Gastrocnemius medialis (tissue), 4 donors: ENCODE data around the gene PPP2R3B. TPM values are rescaled to one million over a fixed set of nuclear protein-coding genes. Genes with fewer than 3 reads are reported as not detected.
"Not testable (repeated sequence)": the region's sequence is repeated elsewhere in the genome, so short reads cannot be mapped to it uniquely, and the experiment has no call there.

ENCODE experiments used
- ATAC-seq, 2 donors: fragments of 150-250 bp; one replicate each; pipeline ENCODE4 v1.9.1; 2016
- DNase-seq, 2 donors: peaks; one replicate each; pipeline ENCODE4 v3.0.0-alpha.2; 2019
- H3K27ac ChIP-seq, 4 donors: fragments of 200-600 bp; sonication (generic); 1 replicate in 1 of 4; 2 replicates in 3 of 4; pipeline ENCODE4 v1.5.1; 2016 to 2018; ENCODE audit warnings: mild to moderate bottlenecking in 2 of 4, moderate library complexity in 1 of 4
- H3K27me3 ChIP-seq, 3 donors: fragments of 200-600 bp; sonication (generic) in 2 of 3; 1 replicate in 1 of 3; 2 replicates in 2 of 3; pipeline versions ENCODE4 v1.5.1 to v1.6.0; 2016 to 2019; ENCODE audit warnings: mild to moderate bottlenecking in 1 of 3, moderate library complexity in 1 of 3
- H3K36me3 ChIP-seq, 2 donors: fragments of 200-600 bp; sonication (generic) in 1 of 2; one replicate each; pipeline ENCODE4 v1.5.1; 2017 to 2018
- H3K4me1 ChIP-seq, 2 donors: fragments of 200-600 bp; sonication (generic) in 1 of 2; one replicate each; pipeline ENCODE4 v1.5.1; 2016 to 2017; ENCODE audit warnings: mild to moderate bottlenecking in 2 of 2
- H3K4me3 ChIP-seq, 4 donors: fragments of 200-600 bp; sonication (generic) in 3 of 4; 1 replicate in 1 of 4; 2 replicates in 3 of 4; pipeline ENCODE4 v1.5.1; 2016 to 2019; ENCODE audit warnings: mild to moderate bottlenecking in 2 of 4
- H3K9me3 ChIP-seq, 3 donors: fragments of 200-600 bp; sonication (generic) in 2 of 3; 1 replicate in 1 of 3; 2 replicates in 2 of 3; pipeline ENCODE4 v1.5.1; 2016 to 2019
- CTCF ChIP-seq, 5 experiments: fragments of 450-650 bp in 3 of 5; fragments of 200-600 bp in 2 of 5; sonication (generic) in 2 of 5; IDR thresholded peaks in 4 of 5; conservative IDR thresholded peaks in 1 of 5; 1 replicate in 4 of 5; 2 replicates in 1 of 5; pipeline ENCODE4 v1.5.1; 2016 to 2019; ENCODE audit warnings: antibody characterized with exemption in 5 of 5, mild to moderate bottlenecking in 3 of 5, moderate library complexity in 3 of 5
- POLR2A ChIP-seq, 2 donors: fragments of 450-650 bp; IDR thresholded peaks; one replicate each; pipeline ENCODE4 v1.6.1; 2017; ENCODE audit warnings: antibody characterized with exemption in 2 of 2, mild to moderate bottlenecking in 2 of 2, moderate library complexity in 2 of 2
- in situ Hi-C, 4 donors: fragments of 200-750 bp; cut with MboI; loops; one replicate each; pipeline versions ENCODE4 v1.15.0 to v1.8.0; 2017; ENCODE audit warnings: low sequenced_read_pairs in 4 of 4
- intact Hi-C: fragments of 100-400 bp; cut with DNase I; formaldehyde crosslinking; loops from one replicate; pipeline ENCODE4 v1.15.1; 2023; ENCODE audit warnings: low total_unique reads
- total RNA-seq, 4 donors: library from RNA; depleted of rRNA; stranded (reverse); fragments of >200 nt; gene quantifications; one replicate each; pipeline versions ENCODE4 v1.1.0 to v1.2.3, GENCODE V29; 2016

Gene PPP2R3B
- total RNA-seq, 4 donors from 2014 or later: 53.8 to 103 (median 69.4) TPM

GRCh38 chrX:307261-308111 lies 79.2 kb downstream of the PPP2R3B start:
- in situ Hi-C loops: no loop called here

GRCh38 chrX:306614-307251 lies 80.0 kb downstream of the PPP2R3B start:
- DNase-seq, H3K4me3 ChIP-seq, H3K9me3 ChIP-seq, H3K4me1 ChIP-seq, H3K27ac ChIP-seq, intact Hi-C loops, H3K27me3 ChIP-seq, ATAC-seq, in situ Hi-C loops: not testable (repeated sequence)
- H3K36me3 ChIP-seq: peaks cover 0 to 65% of the 10 kb centered on the region in 2 donors

More at GRCh38 chrX:307261-308111, 79.2 kb downstream of the PPP2R3B start:
- H3K4me3 ChIP-seq: no peak overlapping the region
- intact Hi-C loops: no loop called here
- no peaks in the 10 kb centered on the region for H3K9me3 ChIP-seq
- no peaks in the 10 kb centered on the region for H3K27me3 ChIP-seq
- DNase-seq (no peak), ATAC-seq (no peak)
- H3K4me1 ChIP-seq: no peaks in the 10 kb centered on the region
- H3K27ac ChIP-seq: no peak overlapping the region
- peaks cover 0 to 73% of the 10 kb centered on the region in 2 donors for H3K36me3 ChIP-seq
- TF ChIP-seq POLR2A (IDR thresholded peaks at IDR 0.05) (no peak), CTCF (IDR thresholded peaks at IDR 0.05 in 4 of 5, conservative IDR thresholded peaks at IDR 0.05 in 1 of 5) (no peak)

- in situ Hi-C loops: not testable (repeated sequence)
Measured at GRCh38 chrX:305781-306613, 80.7 kb downstream of the PPP2R3B start.

GRCh38 chrX:302975-303374 lies 83.7 kb downstream of the PPP2R3B start:
- no peak overlapping the region for H3K27ac ChIP-seq
- H3K4me1 ChIP-seq: no peaks in the 10 kb centered on the region
- H3K36me3 ChIP-seq: peaks cover 0 to 37% of the 10 kb centered on the region in 2 donors
- intact Hi-C loops: no loop called here
- no peak for ATAC-seq
- H3K9me3 ChIP-seq: no peaks in the 10 kb centered on the region
- no peaks in the 10 kb centered on the region for H3K27me3 ChIP-seq
- no peak for DNase-seq
- no peak overlapping the region for H3K4me3 ChIP-seq
- in situ Hi-C loops: no loop called here
- TF ChIP-seq CTCF (IDR thresholded peaks at IDR 0.05 in 4 of 5, conservative IDR thresholded peaks at IDR 0.05 in 1 of 5) (no peak), POLR2A (IDR thresholded peaks at IDR 0.05) (no peak)

More at GRCh38 chrX:305781-306613, 80.7 kb downstream of the PPP2R3B start:
- H3K4me3 ChIP-seq, DNase-seq, ATAC-seq, H3K4me1 ChIP-seq, H3K9me3 ChIP-seq, intact Hi-C loops, H3K27me3 ChIP-seq, H3K27ac ChIP-seq: not testable (repeated sequence)
- H3K36me3 ChIP-seq: peaks cover 0 to 58% of the 10 kb centered on the region in 2 donors

- in situ Hi-C loops: no loop called here
- H3K36me3 ChIP-seq: peaks cover 0 to 11% of the 10 kb centered on the region in 2 donors
Measured at GRCh38 chrX:300334-300733, 86.4 kb downstream of the PPP2R3B start.

More at GRCh38 chrX:300334-300733, 86.4 kb downstream of the PPP2R3B start:
- Histone ChIP-seq H3K9me3 (no peaks in the 10 kb centered on the region), H3K27ac (no peak overlapping the region), H3K4me1 (no peaks in the 10 kb centered on the region), H3K4me3 (no peak overlapping the region), H3K27me3 (no peaks in the 10 kb centered on the region)
- no peak for TF ChIP-seq POLR2A (IDR thresholded peaks at IDR 0.05)
- TF ChIP-seq CTCF (IDR thresholded peaks at IDR 0.05 in 4 of 5, conservative IDR thresholded peaks at IDR 0.05 in 1 of 5): no peak
- intact Hi-C loops: no loop called here
- ATAC-seq (no peak), DNase-seq (no peak)
